HL-60 (cell line): ENCODE data around the gene PACSIN1.
A peak's percentile ranks its signal among the peaks of the same experiment; 100 is the strongest.

ENCODE experiments used
- DNase-seq, 2 experiments: peaks; one replicate each; pipeline ENCODE4 v3.0.0-alpha.2; 2010 to 2020; ENCODE audit warnings: low read depth in 1 of 2, low spot score in 1 of 2
- H3K27ac ChIP-seq: fragments of 250-450 bp; sonication (Bioruptor Pico); replicated peaks from 2 replicates; pipeline ENCODE4 v1.5.1; 2020; ENCODE audit warnings: mild to moderate bottlenecking, moderate library complexity
- H3K27me3 ChIP-seq: fragments of 250-450 bp; sonication (Bioruptor Pico); 2 replicates; pipeline ENCODE4 v1.5.1; 2021; ENCODE audit warnings: mild to moderate bottlenecking, moderate library complexity; ENCODE audit not compliant: insufficient read depth, poor library complexity, severe bottlenecking
- H3K4me3 ChIP-seq: replicated peaks from 2 replicates; pipeline ENCODE4 v1.5.1; 2011; ENCODE audit warnings: mild to moderate bottlenecking, control low read depth, low read length; ENCODE audit not compliant: insufficient read depth
- CTCF ChIP-seq: IDR thresholded peaks from one replicate; pipeline ENCODE4 v1.5.1; 2011; ENCODE audit warnings: low read length, control low read depth, inconsistent platforms; ENCODE audit not compliant: insufficient read depth
- GABPA ChIP-seq: IDR thresholded peaks from 2 replicates; pipeline ENCODE4 v1.6.1; 2012; ENCODE audit warnings: low read depth
- POLR2AphosphoS5 ChIP-seq: IDR thresholded peaks from 2 replicates; pipeline ENCODE4 v1.6.1; 2012; ENCODE audit warnings: low read depth
- REST ChIP-seq: IDR thresholded peaks from 2 replicates; pipeline ENCODE4 v1.6.1; 2012; ENCODE audit warnings: low read depth; ENCODE audit not compliant: insufficient replicate concordance
- SPI1 ChIP-seq: IDR thresholded peaks from 2 replicates; pipeline ENCODE4 v1.6.1; 2012; ENCODE audit warnings: low read depth, mild to moderate bottlenecking, borderline replicate concordance

Gene PACSIN1

GRCh38 chr6:34459899-34460593 lies 5.8 kb upstream of the PACSIN1 start:
- peaks cover 5% of the 10 kb centered on the region for H3K27me3 ChIP-seq
- peak; percentile 50 to 62 for DNase-seq
- H3K4me3 ChIP-seq: no peak overlapping the region
- H3K27ac ChIP-seq: no peak overlapping the region
- TF ChIP-seq POLR2AphosphoS5 (no peak), CTCF (peak; percentile 75), REST (no peak), SPI1 (no peak)

- H3K4me3 ChIP-seq: no peak overlapping the region
- H3K27me3 ChIP-seq: peaks cover 11% of the 10 kb centered on the region
- H3K27ac ChIP-seq: no peak overlapping the region
- no peak for TF ChIP-seq SPI1
- TF ChIP-seq GABPA: no peak
- TF ChIP-seq POLR2AphosphoS5: no peak
- TF ChIP-seq CTCF: no peak
- no peak for DNase-seq
Measured at GRCh38 chr6:34460796-34461507, 4.9 kb upstream of the PACSIN1 start.

GRCh38 chr6:34462010-34462409 lies 3.9 kb upstream of the PACSIN1 start:
- H3K27me3 ChIP-seq: peaks cover 16% of the 10 kb centered on the region
- no peak overlapping the region for H3K27ac ChIP-seq
- DNase-seq: no peak
- TF ChIP-seq GABPA (no peak), CTCF (no peak), REST (no peak), SPI1 (no peak), POLR2AphosphoS5 (no peak)
- no peak overlapping the region for H3K4me3 ChIP-seq

- TF ChIP-seq GABPA (no peak), CTCF (no peak), POLR2AphosphoS5 (no peak), REST (no peak), SPI1 (no peak)
- Histone ChIP-seq H3K4me3 (no peak overlapping the region), H3K27me3 (peaks cover 16% of the 10 kb centered on the region), H3K27ac (no peak overlapping the region)
- DNase-seq: peak in 1 of 2 experiments; percentile 14
Measured at GRCh38 chr6:34462551-34462971, 3.3 kb upstream of the PACSIN1 start.
